GM15510 (cell line): Measurements from ENCODE around the gene VSTM5.

Experiments
- POLR2A ChIP-seq: IDR thresholded peaks from 3 replicates; pipeline ENCODE4 v1.6.1; 2011; ENCODE audit warnings: borderline replicate concordance; ENCODE audit not compliant: insufficient read length; ENCODE audit errors: extremely low read depth

VSTM5 gene, protein sequence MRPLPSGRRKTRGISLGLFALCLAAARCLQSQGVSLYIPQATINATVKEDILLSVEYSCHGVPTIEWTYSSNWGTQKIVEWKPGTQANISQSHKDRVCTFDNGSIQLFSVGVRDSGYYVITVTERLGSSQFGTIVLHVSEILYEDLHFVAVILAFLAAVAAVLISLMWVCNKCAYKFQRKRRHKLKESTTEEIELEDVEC

GRCh38 chr11:93850594-93851018, at the start of gene VSTM5:
VSTM5 (minus strand) TSS chr11:93850618; CDS start chr11:93850502, 116 bp downstream.
- no peak for TF ChIP-seq POLR2A

GRCh38 chr11:93895106-93895862, 44.9 kb upstream of the VSTM5 start:
- TF ChIP-seq POLR2A: no peak

GRCh38 chr11:93890391-93891051, 40.1 kb upstream of the VSTM5 start:
- no peak for TF ChIP-seq POLR2A

GRCh38 chr11:93887111-93887510, 36.7 kb upstream of the VSTM5 start:
- no peak for TF ChIP-seq POLR2A

- no peak for TF ChIP-seq POLR2A
These were observed 25.2 kb upstream of the VSTM5 start for GRCh38 chr11:93875637-93876036.

GRCh38 chr11:93871526-93871925, 21.1 kb upstream of the VSTM5 start:
- no peak for TF ChIP-seq POLR2A

DNA sequence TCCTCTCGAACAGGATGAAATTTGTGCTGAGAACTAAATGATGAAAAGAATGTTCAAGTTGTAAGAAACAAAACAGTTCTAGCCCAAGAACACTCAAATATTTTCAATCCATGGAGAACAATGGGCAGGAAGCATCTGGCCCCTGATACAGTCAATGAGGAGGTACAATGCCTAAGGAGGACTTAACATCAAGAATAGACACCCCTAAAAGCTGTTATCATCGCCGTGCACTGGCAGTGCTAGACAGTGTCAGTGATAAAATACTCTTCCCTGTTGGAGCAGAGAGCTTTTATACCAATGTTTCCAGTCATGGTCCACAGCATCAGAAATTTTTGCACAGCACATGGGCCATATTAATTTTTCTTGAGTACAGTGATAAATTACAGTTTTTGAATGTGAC, 20.2 kb upstream of the VSTM5 start:
- TF ChIP-seq POLR2A: no peak

DNA sequence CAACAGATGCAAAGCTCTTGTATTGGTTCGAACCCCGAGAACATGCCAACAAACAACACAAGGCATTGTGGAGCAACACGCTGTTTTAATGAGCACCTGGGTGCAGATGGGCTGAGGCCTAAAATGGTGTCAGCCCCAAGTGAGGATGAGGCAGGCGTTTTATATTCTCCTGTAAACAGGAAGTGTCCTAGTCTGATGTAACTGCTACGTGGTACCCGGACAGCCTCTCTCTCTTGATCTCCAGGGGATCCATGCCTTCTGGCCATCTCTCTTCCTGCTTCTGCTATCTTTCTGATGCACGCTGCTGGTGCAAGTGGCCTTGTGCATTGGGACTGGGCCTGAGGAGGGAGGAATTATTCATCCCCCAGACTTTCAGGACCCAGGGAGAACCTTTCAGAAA, 19.4 kb upstream of the VSTM5 start:
- no peak for TF ChIP-seq POLR2A

DNA sequence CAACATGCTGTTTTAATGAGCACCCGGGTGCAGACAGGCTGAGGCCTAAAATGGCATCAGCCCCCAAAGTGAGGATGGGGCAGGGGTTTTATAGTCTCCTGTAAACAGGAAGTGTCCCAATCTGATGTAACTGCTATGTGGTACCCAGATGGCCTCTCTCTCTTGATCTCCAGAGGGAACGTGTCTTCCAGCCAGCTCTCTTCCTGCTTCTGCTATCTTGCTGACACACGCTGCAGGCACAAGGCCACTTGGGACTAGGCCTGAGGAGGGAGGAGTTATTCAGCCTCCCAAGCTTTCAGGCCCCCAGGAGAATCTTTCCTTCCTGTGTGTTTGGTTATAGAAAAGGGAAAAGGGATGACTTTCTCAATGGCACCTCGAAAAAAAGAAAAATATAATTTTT, 11.4 kb upstream of the VSTM5 start:
- no peak for TF ChIP-seq POLR2A

DNA sequence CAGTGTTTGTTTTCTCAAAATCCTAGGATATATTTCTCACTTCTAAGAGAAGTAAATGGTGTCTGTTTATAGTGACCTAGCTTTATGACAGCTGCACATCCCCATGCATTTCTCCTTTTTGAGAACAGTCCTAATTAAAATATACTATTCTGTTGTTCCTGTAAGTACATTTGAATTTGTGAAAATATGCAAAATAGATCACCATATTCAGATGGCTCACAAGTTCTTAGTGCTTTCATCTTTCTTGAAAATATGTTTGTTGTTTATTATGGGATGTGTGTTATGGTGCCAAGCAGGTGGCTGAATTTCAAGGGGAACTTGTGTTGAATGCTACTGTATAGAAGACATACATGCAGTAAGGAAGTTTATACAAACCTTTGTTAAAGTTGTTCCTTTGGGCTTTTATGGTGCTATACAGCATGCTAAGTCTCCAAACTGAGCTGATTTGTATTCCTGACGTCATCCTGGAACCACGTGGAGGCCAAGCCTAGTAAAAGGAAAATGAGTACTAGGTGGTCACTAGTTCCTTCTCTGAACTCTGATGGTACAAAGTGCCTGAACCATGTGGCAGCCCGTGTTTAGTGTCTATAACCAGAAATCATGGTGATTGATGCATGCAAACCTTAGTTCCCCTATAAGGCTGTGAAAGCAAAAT, 7.8 kb upstream of the VSTM5 start:
- no peak for TF ChIP-seq POLR2A

DNA sequence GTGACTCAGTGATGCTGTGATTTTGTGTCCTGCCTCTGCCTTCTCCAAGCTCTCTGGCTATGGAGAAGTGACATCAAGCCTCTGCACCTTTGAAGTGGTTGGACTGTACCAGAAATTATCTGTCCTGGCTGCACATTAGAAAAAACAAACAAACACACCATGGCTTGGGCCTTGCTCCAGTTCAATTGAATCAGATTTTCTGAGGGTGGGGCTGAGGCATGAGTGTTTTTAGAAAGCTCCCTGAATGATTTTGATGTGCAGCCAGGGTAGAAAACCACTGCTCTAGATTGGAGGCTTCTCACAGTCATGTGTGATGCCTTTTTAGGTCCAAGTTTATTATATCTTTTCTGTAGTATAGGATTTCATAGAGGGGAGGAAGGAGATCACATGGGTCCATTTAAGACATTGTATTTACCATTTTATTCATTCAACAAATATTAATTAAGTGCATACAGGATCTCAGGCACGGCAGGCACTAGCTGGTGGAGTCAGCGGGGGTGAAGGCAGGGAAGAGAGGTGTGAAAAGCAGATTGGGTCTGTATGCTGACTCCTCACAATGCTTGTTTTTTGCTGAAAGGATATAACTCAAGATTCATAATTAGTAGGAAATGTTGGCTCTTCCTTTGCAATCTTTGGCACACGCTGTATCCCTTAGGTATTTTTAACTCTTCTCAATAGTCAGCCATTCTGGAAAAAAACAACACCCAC, 7.1 kb upstream of the VSTM5 start:
- TF ChIP-seq POLR2A: no peak

- no peak for TF ChIP-seq POLR2A
These were observed 1.8 kb upstream of the VSTM5 start for GRCh38 chr11:93852242-93852641.

DNA sequence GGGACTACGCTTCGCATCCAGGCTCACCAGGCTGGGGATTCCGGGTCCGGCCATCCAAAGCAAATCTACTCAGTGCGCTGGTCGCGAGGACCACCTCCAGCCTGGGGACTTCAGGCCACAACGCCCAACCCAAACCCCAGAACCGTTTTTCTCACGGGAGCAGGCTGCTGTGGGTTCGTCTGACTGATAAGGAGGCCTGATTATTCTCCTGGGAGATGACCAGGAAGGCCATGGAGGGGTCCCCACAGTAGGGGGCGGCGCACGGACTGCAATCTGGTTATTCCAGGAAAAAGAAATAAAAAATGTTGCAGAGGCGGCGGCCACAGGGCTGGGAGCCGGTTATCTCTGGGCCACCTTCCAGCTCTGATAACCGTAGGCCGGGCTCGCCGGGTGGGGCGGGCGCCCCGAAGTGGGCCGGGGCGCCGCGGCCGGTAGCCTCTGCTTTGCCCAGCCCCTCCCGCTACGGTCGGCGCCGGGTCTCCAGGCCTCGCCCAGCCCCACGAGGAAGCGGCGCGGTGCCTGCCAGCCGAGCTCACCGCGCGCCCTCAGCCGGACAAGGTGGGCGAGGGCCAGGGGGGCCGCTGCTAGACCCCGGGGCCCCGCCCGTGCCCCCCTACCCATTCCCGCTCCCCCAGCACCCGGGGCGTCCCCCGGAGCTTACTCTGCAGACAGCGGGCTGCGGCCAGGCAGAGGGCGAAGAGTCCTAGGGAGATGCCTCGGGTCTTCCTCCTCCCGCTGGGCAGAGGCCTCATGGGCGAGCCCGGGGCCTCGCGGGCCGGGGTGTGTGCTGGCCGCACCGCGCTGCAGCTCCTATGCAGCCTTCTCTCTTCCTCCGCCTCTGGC, 446 bp downstream of the VSTM5 start:
- no peak for TF ChIP-seq POLR2A

GRCh38 chr11:93849201-93849600, 1.2 kb downstream of the VSTM5 start:
- no peak for TF ChIP-seq POLR2A
